OCI-LY3 (cell line): ENCODE results near the gene MRPS35.

ENCODE experiments used
- CTCF ChIP-seq: fragments of 200-600, 300-600 bp; sonication (generic); IDR thresholded peaks from 2 replicates; pipeline ENCODE4 v1.5.1; 2014; ENCODE audit warnings: antibody characterized with exemption, low read length, low read depth
- EZH2phosphoT487 ChIP-seq: fragments of 200-600 bp; shearing (Covaris generic); IDR thresholded peaks from 2 replicates; pipeline ENCODE4 v1.6.1; 2018; ENCODE audit warnings: antibody characterized with exemption, mixed run types, low read depth

GRCh38 chr12:27766587-27766986 lies 56.0 kb downstream of the MRPS35 start:
- TF ChIP-seq EZH2phosphoT487, result no peak
- TF ChIP-seq CTCF, result no peak
